ENCODE results near the gene SLC30A9.

The SLC30A9 gene

DNA sequence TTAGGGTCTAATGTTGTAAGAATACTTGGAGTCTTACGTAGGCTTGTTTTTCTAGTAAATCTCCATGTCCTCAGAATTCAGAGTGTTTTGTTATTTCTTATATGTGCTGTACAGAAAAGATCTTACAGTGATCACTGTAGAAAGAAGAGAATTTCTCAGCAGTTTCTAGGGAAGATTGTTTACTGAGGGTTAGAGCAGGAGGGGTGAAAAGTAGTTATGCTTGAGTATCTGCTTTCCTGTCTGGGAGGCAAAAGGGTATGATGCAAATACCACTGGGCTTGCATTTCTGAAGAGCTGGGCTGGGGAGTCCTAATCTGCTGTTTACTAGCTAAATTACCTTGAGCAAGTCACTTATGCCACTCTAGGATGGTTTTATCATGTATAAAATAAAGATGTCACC lies 84.0 kb downstream of the SLC30A9 start:
- Histone ChIP-seq H3K79me2 (ENCODE audit: insufficient read depth, low read length) (no peaks in the 10 kb centered on the region), H3K27me3 (ENCODE audit: low read length) (no peaks in the 10 kb centered on the region)
- TF ChIP-seq EZH2phosphoT487 (conservative IDR thresholded peaks at IDR 0.05; ENCODE audit: low read length), result no peak
- TF ChIP-seq, protein P1, sequence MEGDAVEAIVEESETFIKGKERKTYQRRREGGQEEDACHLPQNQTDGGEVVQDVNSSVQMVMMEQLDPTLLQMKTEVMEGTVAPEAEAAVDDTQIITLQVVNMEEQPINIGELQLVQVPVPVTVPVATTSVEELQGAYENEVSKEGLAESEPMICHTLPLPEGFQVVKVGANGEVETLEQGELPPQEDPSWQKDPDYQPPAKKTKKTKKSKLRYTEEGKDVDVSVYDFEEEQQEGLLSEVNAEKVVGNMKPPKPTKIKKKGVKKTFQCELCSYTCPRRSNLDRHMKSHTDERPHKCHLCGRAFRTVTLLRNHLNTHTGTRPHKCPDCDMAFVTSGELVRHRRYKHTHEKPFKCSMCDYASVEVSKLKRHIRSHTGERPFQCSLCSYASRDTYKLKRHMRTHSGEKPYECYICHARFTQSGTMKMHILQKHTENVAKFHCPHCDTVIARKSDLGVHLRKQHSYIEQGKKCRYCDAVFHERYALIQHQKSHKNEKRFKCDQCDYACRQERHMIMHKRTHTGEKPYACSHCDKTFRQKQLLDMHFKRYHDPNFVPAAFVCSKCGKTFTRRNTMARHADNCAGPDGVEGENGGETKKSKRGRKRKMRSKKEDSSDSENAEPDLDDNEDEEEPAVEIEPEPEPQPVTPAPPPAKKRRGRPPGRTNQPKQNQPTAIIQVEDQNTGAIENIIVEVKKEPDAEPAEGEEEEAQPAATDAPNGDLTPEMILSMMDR (IDR thresholded peaks at IDR 0.05; ENCODE audit: insufficient read depth, low read length, poor library complexity, severe bottlenecking), result no peak

DNA sequence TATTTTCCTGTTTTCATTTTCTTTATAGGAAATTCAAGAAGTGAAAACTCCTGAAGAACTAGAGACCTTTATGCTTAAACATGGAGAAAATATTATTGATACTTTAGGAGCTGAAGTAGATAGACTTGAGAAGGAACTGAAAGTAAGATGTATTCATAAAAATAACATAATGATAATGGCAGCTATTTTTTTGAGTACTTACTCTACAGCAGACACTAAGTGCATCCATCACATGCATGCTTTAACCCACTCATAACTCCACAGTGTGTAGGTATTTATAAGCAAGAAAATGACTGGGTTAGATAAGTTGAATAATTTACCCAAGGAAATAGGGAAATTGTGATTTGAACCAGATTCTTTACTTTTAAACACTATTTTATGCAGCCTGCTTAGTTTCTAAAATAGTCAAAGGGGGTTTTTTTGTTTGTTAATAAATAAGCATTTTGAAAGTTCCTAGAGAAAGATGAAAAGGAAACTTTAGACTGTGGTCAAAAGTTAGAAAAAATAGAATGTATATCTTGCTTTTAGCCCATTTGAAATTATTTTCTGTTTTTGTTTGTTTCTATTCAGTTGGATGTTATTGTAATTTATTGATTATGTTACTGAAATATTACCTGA lies 88.0 kb downstream of the SLC30A9 start:
- H3K4me3 ChIP-seq (ENCODE audit: insufficient read depth, low read length, poor library complexity, severe bottlenecking), result no peak overlapping the region
- H3K9me2 ChIP-seq (replicated peaks; ENCODE audit: insufficient read depth, low read length), result no peaks in the 10 kb centered on the region
- peaks cover 8% of the 10 kb centered on the region; the same call in 1 of the 2 replicates for H3F3A ChIP-seq (ENCODE audit: insufficient read depth)
- H3K79me2 ChIP-seq (ENCODE audit: insufficient read depth, low read length), result no peaks in the 10 kb centered on the region
- TF ChIP-seq, protein P1 (IDR thresholded peaks at IDR 0.05; ENCODE audit: insufficient read depth, low read length, poor library complexity, severe bottlenecking), result no peak
- no peak for TF ChIP-seq EZH2phosphoT487 (conservative IDR thresholded peaks at IDR 0.05; ENCODE audit: low read length)
- H3K4me2 ChIP-seq (ENCODE audit: low read depth, low read length, poor library complexity, severe bottlenecking), result no peak overlapping the region
- 0 out of 2 replicates have a peak, but pooled peaks cover 3% of the 10 kb centered on the region for H4K20me1 ChIP-seq (ENCODE audit: low read depth, low read length)
- no peak overlapping the region for H2AFZ ChIP-seq (ENCODE audit: low read depth, low read length, severe bottlenecking)
- no peak overlapping the region for H3K27ac ChIP-seq (ENCODE audit: low read depth, low read length)
- H3K9me3 ChIP-seq (ENCODE audit: insufficient read depth, low read length), result no peaks in the 10 kb centered on the region
- H3K36me3 ChIP-seq (ENCODE audit: low read length), result peaks cover 9% of the 10 kb centered on the region; the same call in 1 of the 2 replicates
- no peaks in the 10 kb centered on the region for H3K27me3 ChIP-seq (ENCODE audit: low read length)
- no peak overlapping the region for H3K9ac ChIP-seq (ENCODE audit: low read length)

More for the DNA sequence above, 84.0 kb downstream of the SLC30A9 start:
- Histone ChIP-seq H3K36me3 (ENCODE audit: low read length) (peaks cover 13% of the 10 kb centered on the region; the same call in 1 of the 2 replicates), H2AFZ (ENCODE audit: low read depth, low read length, severe bottlenecking) (no peak overlapping the region), H3K9ac (ENCODE audit: low read length) (no peak overlapping the region), H3K4me3 (ENCODE audit: insufficient read depth, low read length, poor library complexity, severe bottlenecking) (no peak overlapping the region), H3K4me2 (ENCODE audit: low read depth, low read length, poor library complexity, severe bottlenecking) (no peak overlapping the region), H3K27ac (ENCODE audit: low read depth, low read length) (no peak overlapping the region), H3K9me2 (replicated peaks; ENCODE audit: insufficient read depth, low read length) (no peaks in the 10 kb centered on the region), H4K20me1 (ENCODE audit: low read depth, low read length) (0 out of 2 replicates have a peak, but pooled peaks cover 3% of the 10 kb centered on the region), H3F3A (ENCODE audit: insufficient read depth) (peaks cover 12% of the 10 kb centered on the region; the same call in 1 of the 2 replicates), H3K9me3 (ENCODE audit: insufficient read depth, low read length) (no peaks in the 10 kb centered on the region)

DNA sequence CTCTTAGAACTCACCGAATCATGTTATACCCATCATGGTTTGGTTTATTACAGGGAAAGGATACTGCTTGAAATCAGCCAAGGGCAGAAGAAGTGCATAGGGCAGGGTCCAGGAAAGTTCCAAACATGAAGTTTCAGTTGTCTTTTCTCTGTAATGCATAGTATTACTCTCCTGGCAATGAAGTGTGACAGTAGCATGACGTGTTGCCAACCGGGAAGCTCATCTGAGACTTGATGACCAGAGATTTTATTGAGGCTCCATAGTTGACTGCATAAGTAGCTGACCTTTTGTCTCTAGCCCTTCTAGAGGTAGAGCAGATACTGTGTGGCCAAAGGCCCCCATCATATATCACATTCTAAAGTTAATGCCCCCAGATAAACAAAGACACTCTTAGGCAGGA lies 90.0 kb downstream of the SLC30A9 start:
- no peaks in the 10 kb centered on the region for H3K27me3 ChIP-seq (ENCODE audit: low read length)

More for the DNA sequence above, 90.0 kb downstream of the SLC30A9 start:
- Histone ChIP-seq H3K36me3 (ENCODE audit: low read length) (peaks cover 9% of the 10 kb centered on the region; the same call in 1 of the 2 replicates), H3K27ac (ENCODE audit: low read depth, low read length) (no peak overlapping the region), H3K9me2 (replicated peaks; ENCODE audit: insufficient read depth, low read length) (no peaks in the 10 kb centered on the region), H3K4me3 (ENCODE audit: insufficient read depth, low read length, poor library complexity, severe bottlenecking) (no peak overlapping the region), H3K9ac (ENCODE audit: low read length) (no peak overlapping the region), H3K79me2 (ENCODE audit: insufficient read depth, low read length) (no peaks in the 10 kb centered on the region), H2AFZ (ENCODE audit: low read depth, low read length, severe bottlenecking) (no peak overlapping the region), H3K9me3 (ENCODE audit: insufficient read depth, low read length) (no peaks in the 10 kb centered on the region), H4K20me1 (ENCODE audit: low read depth, low read length) (0 out of 2 replicates have a peak, but pooled peaks cover 3% of the 10 kb centered on the region), H3F3A (ENCODE audit: insufficient read depth) (peaks cover 8% of the 10 kb centered on the region; the same call in 1 of the 2 replicates), H3K4me2 (ENCODE audit: low read depth, low read length, poor library complexity, severe bottlenecking) (no peak overlapping the region)
- TF ChIP-seq, protein P1 (IDR thresholded peaks at IDR 0.05; ENCODE audit: insufficient read depth, low read length, poor library complexity, severe bottlenecking), result no peak

Measured in SU-DHL-6 (cell line).